Chondrocyte (in vitro differentiated cells): Measurements from ENCODE around the gene ZNF324. TPM values are rescaled to one million over a fixed set of nuclear protein-coding genes. Genes with fewer than 3 reads are reported as not detected.

Experiments
- DNase-seq: peaks from one replicate; pipeline ENCODE4 v3.0.0; 2021; ENCODE audit warnings: mixed read lengths, low spot score
- H3K27ac Mint-ChIP-seq: one replicate; pipeline ENCODE4 v1.8.0; 2021; ENCODE audit warnings: mild to moderate bottlenecking, moderate library complexity, mixed read lengths; ENCODE audit not compliant: unreplicated experiment
- H3K27me3 Mint-ChIP-seq: 2 replicates; pipeline ENCODE4 v1.8.0; 2021; ENCODE audit warnings: low read depth, mixed read lengths
- H3K36me3 Mint-ChIP-seq: 2 replicates; pipeline ENCODE4 v1.8.0; 2021; ENCODE audit warnings: low read depth, mixed read lengths
- H3K4me1 Mint-ChIP-seq: 2 replicates; pipeline ENCODE4 v1.8.0; 2021; ENCODE audit warnings: low read depth, mild to moderate bottlenecking, mixed read lengths
- H3K4me3 Mint-ChIP-seq: one replicate; pipeline ENCODE4 v1.8.0; 2021; ENCODE audit warnings: mild to moderate bottlenecking, moderate library complexity, mixed read lengths; ENCODE audit not compliant: unreplicated experiment
- H3K9me3 Mint-ChIP-seq: 2 replicates; pipeline ENCODE4 v1.8.0; 2021; ENCODE audit warnings: low read depth, mixed read lengths
- CTCF ChIP-seq: fragments of 200-600 bp; sonication (generic); IDR thresholded peaks from 2 replicates; pipeline ENCODE4 v1.5.0; 2021; ENCODE audit warnings: antibody characterized with exemption, mild to moderate bottlenecking, moderate library complexity
- total RNA-seq: library from RNA; stranded (reverse); gene quantifications from 3 replicates; pipeline ENCODE4 v1.2.1, GENCODE V29; 2021

Gene ZNF324
- total RNA-seq, 1 donor from 2014 or later = 10.8 TPM

- Mint-ChIP-seq H3K27ac (no peak overlapping the region), H3K9me3 (no peaks in the 10 kb centered on the region), H3K4me1 (peaks cover 22% of the 10 kb centered on the region), H3K4me3 (no peak overlapping the region), H3K36me3 (no peaks in the 10 kb centered on the region), H3K27me3 (no peaks in the 10 kb centered on the region)
- no peak for TF ChIP-seq CTCF
- DNase-seq = no peak
Observed at GRCh38 chr19:58522709-58523108, 55.8 kb downstream of the ZNF324 start.

Other genes starting within 250 kb of the ZNF324 start
- gene ZNF544, start 238.2 kb upstream of the ZNF324 start, total RNA-seq = 16.2 to 24.7 TPM (median 17.4 TPM) in 3 replicates
- gene ZNF8, start 188.1 kb upstream of the ZNF324 start, total RNA-seq = 7.9 to 9.2 TPM (median 8.1 TPM) in 3 replicates
- 25.3 to 29.4 TPM (median 26.0 TPM) in 3 replicates for gene ERVK3-1, start 161.7 kb upstream of the ZNF324 start, total RNA-seq
- 2.8 to 3.2 TPM (median 3.0 TPM) in 3 replicates for gene ZSCAN22, start 140.1 kb upstream of the ZNF324 start, total RNA-seq
- gene A1BG, start 113.6 kb upstream of the ZNF324 start, total RNA-seq = 49.7 to 53.8 TPM (median 50.2 TPM) in 3 replicates
- gene ZNF497, start 104.3 kb upstream of the ZNF324 start, total RNA-seq = 0.65 to 0.69 TPM (median 0.68 TPM) in 3 replicates
- gene ZNF837, start 86.0 kb upstream of the ZNF324 start, total RNA-seq = 2.0 to 3.5 TPM (median 2.5 TPM) in 3 replicates
- 624 to 792 TPM (median 634 TPM) in 3 replicates for gene RPS5, start 79.8 kb upstream of the ZNF324 start, total RNA-seq
- gene RNF225, start 71.4 kb upstream of the ZNF324 start, total RNA-seq = not detected in 3 replicates
- gene ZNF584, start 58.4 kb upstream of the ZNF324 start, total RNA-seq = 10.2 to 11.1 TPM (median 10.7 TPM) in 3 replicates
- gene ZNF132, start 26.9 kb upstream of the ZNF324 start, total RNA-seq = 1.5 to 1.8 TPM (median 1.6 TPM) in 3 replicates
- 6.3 to 9.8 TPM (median 7.5 TPM) in 3 replicates for gene ZNF324B, start 15.5 kb upstream of the ZNF324 start, total RNA-seq
- gene ZNF446, start 9.3 kb downstream of the ZNF324 start, total RNA-seq = 9.3 to 12.2 TPM (median 9.5 TPM) in 3 replicates
- gene SLC27A5, start 44.9 kb downstream of the ZNF324 start, total RNA-seq = 4.7 to 9.5 TPM (median 9.3 TPM) in 3 replicates
- 15.6 to 17.2 TPM (median 15.9 TPM) in 3 replicates for gene ZBTB45, start 52.7 kb downstream of the ZNF324 start, total RNA-seq
- 215 to 286 TPM (median 228 TPM) in 3 replicates for gene TRIM28, start 77.0 kb downstream of the ZNF324 start, total RNA-seq
- 85.1 to 99.4 TPM (median 85.9 TPM) in 3 replicates for gene CHMP2A, start 88.0 kb downstream of the ZNF324 start, total RNA-seq
- 70.3 to 80.7 TPM (median 76.3 TPM) in 3 replicates for gene UBE2M, start 91.5 kb downstream of the ZNF324 start, total RNA-seq
- gene MZF1, start 106.3 kb downstream of the ZNF324 start, total RNA-seq = 15.2 to 22.3 TPM (median 15.8 TPM) in 3 replicates